ENCODE measurements around the gene ODC1. TPM values are rescaled to one million over a fixed set of nuclear protein-coding genes. Genes with fewer than 3 reads are reported as not detected.
"Not testable (repeated sequence)": the region's sequence is repeated elsewhere in the genome, so short reads cannot be mapped to it uniquely, and the experiment has no call there.

The ODC1 gene
- total RNA-seq, 1 experiment from 2014 or later = 175 TPM

DNA sequence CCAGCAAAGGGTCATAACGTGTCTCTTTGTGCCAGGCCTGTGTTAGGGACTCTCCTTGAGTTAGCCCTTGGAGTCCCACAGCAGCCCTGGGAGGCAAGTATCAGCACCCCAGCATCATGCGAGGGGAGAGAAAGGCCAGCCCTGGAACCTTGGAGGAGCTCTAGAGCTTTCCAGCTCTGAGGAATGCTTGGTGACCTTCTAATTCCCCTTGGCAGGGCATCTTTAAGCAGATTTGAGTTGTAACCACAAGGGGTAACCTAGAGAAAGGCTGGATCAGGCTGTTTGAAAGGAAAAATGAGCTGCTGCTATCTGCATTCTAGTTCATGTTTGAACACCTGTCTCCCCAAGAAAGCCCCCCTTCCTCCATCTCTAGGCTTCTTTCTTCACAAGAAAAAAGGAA is 23.8 kb upstream of the ODC1 start:
- H3K36me3 ChIP-seq (replicated peaks; ENCODE audit: control insufficient read depth, insufficient read depth, low read length) = no peaks in the 10 kb centered on the region
- no peaks in the 10 kb centered on the region; the same call in 1 of the 2 replicates for H3K27me3 ChIP-seq (ENCODE audit: control insufficient read depth, insufficient read depth, low read length)
- H3K4me3 ChIP-seq (ENCODE audit: insufficient read depth, low read depth, low read length) = no peak overlapping the region
- peak; percentile 71 for DNase-seq

DNA sequence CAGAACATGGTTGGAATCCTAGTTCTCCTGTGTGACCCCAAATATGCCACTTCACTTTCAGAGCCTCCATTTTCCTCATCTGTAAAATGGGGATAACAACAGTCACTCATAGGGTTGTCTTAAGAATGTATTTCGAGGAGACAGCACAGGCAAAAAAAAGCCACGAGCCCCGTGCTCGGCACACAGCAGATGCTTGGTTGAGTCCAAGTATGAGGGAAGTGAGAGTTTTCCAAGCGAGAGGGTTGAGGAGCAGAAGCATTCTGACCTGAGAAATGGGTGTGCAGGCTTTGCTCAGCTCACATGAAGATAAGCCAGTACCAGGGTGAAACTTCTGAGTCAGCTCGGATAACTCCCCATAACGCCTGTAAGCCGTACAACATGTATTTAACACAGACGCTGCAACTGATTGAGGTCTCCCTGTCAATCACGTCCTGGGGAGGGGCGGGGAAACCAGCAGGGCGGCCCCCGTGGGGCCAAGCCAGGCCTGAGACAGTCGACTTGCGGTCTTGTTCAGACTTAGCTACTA is 23.0 kb upstream of the ODC1 start:
- Histone ChIP-seq H3K4me3 (ENCODE audit: insufficient read depth, low read depth, low read length) (no peak overlapping the region), H3K36me3 (replicated peaks; ENCODE audit: control insufficient read depth, insufficient read depth, low read length) (no peaks in the 10 kb centered on the region), H3K27me3 (ENCODE audit: control insufficient read depth, insufficient read depth, low read length) (no peaks in the 10 kb centered on the region)
- DNase-seq = peak; percentile 82

DNA sequence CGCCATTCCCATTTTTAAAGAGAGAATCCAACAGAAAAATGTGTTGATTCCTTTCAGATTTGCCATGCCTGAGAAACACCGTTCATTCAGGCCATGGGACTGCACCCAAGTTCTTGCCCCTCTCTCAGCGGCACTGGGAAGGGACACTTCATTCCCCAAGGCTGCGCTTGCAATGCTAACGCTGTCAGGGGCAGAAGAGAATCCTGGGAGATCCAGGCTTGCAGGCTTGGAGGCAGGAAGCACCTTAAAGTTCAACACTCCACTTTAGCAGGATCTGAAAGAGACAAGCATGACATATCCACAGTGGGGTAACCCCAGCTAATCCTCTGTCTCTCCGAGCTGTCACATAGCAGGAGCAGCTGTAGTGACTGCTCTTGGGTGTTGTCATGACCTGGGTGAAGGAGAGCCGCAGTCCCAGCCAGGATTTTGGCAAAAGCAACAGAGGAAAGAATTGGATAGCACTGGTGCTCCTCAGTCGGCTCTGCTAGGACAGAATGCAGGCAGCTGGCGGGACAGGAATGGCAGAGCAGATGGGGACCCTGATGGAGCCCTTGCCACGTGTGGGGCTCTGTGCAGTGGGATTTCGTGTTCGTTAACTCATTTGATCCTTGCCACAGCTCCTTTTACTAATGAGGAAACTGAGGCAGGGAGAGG is 22.0 kb upstream of the ODC1 start:
- peak; percentile 26 for DNase-seq
- H3K4me3 ChIP-seq (ENCODE audit: insufficient read depth, low read depth, low read length) = no peak overlapping the region
- H3K36me3 ChIP-seq (replicated peaks; ENCODE audit: control insufficient read depth, insufficient read depth, low read length) = no peaks in the 10 kb centered on the region
- no peaks in the 10 kb centered on the region for H3K27me3 ChIP-seq (ENCODE audit: control insufficient read depth, insufficient read depth, low read length)

DNA sequence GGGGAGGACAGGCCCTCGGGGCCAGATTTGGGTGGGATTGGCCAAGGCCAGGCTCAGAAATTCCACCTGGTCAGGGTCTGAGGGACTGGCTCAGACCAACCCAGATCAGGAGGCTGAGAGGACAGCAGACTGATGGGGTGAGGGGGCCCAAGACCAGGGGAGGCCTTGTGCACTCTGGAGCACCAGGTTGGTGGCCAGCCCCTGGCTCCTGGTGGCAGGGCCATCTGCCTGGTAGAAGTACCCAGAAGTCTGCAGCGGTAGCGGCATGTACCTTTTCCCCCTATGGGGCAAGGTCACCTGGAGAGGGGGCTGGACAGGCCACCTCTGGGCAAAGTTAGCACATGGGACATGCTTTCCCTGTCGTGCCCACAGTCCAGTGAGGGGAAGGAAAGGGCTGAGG is 21.2 kb upstream of the ODC1 start:
- H3K27me3 ChIP-seq (ENCODE audit: control insufficient read depth, insufficient read depth, low read length) = no peaks in the 10 kb centered on the region
- H3K4me3 ChIP-seq (ENCODE audit: insufficient read depth, low read depth, low read length) = no peak overlapping the region
- no peaks in the 10 kb centered on the region for H3K36me3 ChIP-seq (replicated peaks; ENCODE audit: control insufficient read depth, insufficient read depth, low read length)
- DNase-seq = peak; percentile 25

DNA sequence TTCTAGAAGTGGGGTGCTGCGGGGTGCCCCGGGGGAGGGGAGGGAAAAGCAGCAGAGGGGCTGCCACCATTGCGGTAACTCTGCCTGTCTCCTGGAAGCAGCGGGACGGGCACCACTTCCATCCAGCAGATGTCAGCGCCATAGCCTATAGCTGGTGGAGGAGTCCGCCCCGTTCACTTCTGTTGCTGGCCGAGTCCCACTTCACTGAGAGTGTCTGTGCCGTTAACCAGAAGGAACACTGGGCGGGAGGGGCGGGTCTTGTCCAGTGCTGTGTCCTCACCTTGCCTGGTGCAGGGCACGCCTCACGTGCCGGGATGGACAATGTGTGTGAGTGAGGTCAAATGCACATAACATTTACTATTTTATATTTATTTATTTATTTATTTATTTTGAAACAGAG is 19.3 kb upstream of the ODC1 start:
- DNase-seq = peak; percentile 75
- H3K4me3 ChIP-seq (ENCODE audit: insufficient read depth, low read depth, low read length) = no peak overlapping the region
- H3K36me3 ChIP-seq (replicated peaks; ENCODE audit: control insufficient read depth, insufficient read depth, low read length) = no peaks in the 10 kb centered on the region
- H3K27me3 ChIP-seq (ENCODE audit: control insufficient read depth, insufficient read depth, low read length) = no peaks in the 10 kb centered on the region

DNA sequence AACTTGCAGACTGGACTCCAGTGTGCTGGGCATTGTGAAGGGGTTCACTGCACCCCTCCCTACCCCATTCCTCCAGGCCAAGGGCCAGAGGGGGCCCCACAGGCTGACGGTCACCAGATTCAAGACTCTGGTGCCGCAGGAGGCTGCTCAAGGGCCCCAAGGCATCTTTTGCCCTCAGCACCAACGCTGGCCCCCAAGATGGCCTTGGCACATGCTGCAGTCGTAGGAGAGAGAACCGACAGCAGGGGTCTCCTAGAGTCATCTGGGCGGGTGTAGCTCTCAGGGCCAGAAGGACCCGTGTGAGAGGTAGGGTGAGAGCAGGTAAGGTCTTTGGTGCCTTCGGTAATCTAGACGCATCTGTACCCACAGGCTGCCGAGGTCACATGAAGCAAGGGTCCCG is 18.7 kb upstream of the ODC1 start:
- DNase-seq = peak; percentile 71
- Histone ChIP-seq H3K4me3 (ENCODE audit: insufficient read depth, low read depth, low read length) (no peak overlapping the region), H3K36me3 (replicated peaks; ENCODE audit: control insufficient read depth, insufficient read depth, low read length) (no peaks in the 10 kb centered on the region), H3K27me3 (ENCODE audit: control insufficient read depth, insufficient read depth, low read length) (no peaks in the 10 kb centered on the region)

DNA sequence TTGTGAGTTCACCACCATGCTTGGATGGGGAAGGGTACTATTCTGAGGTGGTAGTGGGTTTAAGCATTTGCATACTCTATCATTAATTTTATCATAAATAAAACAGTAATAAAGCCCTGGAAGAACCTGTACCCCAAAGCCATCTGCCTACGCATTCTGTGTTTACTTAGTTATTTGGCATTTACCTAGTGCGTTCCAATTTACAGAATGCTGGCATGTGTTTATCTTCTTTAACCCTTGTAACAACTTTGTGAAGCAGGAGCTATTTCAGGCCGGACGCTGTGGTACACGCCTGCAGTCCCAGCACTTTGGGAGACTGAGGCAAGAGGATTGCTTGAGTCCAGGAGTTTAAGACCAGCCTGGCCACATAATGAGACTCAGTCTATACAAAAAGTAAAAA is 17.8 kb upstream of the ODC1 start:
- no peak for DNase-seq
- Histone ChIP-seq H3K4me3 (ENCODE audit: insufficient read depth, low read depth, low read length) (no peak overlapping the region), H3K36me3 (replicated peaks; ENCODE audit: control insufficient read depth, insufficient read depth, low read length) (no peaks in the 10 kb centered on the region), H3K27me3 (ENCODE audit: control insufficient read depth, insufficient read depth, low read length) (no peaks in the 10 kb centered on the region)

DNA sequence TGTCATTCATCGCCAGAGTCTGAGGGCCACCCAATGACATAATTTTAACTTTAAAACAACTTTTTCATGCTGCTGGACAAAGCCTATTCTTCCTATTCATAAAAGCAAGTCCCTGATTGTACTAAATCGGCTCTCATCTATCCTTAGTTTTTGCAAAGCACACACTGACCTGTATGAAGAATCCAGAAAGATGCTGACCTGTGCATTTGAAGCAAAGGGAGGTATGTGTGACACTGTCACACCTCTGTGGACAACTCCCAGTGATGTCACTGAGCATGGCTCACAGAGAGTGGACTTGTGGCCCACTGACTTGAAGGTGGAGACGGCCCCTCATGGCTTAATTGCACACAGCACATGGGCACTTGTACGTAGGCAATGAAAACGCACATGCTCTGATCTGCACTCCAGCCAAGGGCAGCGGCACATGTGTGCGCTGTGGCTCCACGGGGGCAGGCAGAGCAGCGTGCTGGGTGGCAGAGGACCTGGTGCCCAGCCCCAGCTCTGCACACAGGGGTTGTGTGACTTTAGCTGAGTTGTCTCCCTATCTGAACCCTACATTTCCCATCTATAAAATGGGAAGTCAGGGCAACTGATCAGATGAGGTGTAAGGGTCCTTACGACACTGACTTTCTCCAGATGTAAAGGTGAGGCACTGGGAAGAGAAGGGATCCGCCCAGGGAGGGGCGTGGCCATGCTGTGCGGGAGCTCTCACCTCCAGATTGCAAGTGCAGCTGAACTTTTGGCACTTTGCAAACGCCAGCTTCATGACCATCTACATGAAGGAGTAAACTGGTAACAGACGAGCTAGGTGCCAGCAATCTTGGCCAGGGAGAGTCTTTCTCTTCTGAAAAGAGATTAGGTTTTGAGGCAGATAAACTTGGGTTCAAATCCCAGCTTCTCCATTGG is 14.3 kb upstream of the ODC1 start:
- no peaks in the 10 kb centered on the region for H3K36me3 ChIP-seq (replicated peaks; ENCODE audit: control insufficient read depth, insufficient read depth, low read length)
- DNase-seq = peak; percentile 82
- no peak overlapping the region for H3K4me3 ChIP-seq (ENCODE audit: insufficient read depth, low read depth, low read length)
- no peaks in the 10 kb centered on the region for H3K27me3 ChIP-seq (ENCODE audit: control insufficient read depth, insufficient read depth, low read length)

DNA sequence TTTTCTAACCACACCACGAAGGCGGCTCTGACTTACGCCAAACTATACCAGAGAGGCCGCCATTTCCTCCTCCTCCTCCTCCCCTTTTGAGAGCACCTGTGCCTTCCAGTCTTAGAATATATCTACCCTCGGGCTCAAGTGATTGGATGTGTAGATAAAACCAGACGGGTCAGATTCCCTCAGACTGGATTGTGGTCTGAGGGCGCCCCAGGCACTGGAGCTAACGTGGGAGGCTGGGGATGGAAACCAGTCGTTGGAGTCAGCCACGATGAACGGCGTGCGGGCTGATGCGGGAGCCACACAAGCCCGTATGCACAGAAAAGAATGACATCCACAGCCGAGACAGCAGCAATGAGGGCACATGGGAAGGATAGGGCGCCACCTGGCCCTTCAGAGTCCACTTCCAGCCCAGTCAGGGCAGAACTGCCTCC is 12.3 kb upstream of the ODC1 start:
- no peak overlapping the region for H3K4me3 ChIP-seq (ENCODE audit: insufficient read depth, low read depth, low read length)
- no peaks in the 10 kb centered on the region for H3K36me3 ChIP-seq (replicated peaks; ENCODE audit: control insufficient read depth, insufficient read depth, low read length)
- no peak for DNase-seq
- no peaks in the 10 kb centered on the region for H3K27me3 ChIP-seq (ENCODE audit: control insufficient read depth, insufficient read depth, low read length)

DNA sequence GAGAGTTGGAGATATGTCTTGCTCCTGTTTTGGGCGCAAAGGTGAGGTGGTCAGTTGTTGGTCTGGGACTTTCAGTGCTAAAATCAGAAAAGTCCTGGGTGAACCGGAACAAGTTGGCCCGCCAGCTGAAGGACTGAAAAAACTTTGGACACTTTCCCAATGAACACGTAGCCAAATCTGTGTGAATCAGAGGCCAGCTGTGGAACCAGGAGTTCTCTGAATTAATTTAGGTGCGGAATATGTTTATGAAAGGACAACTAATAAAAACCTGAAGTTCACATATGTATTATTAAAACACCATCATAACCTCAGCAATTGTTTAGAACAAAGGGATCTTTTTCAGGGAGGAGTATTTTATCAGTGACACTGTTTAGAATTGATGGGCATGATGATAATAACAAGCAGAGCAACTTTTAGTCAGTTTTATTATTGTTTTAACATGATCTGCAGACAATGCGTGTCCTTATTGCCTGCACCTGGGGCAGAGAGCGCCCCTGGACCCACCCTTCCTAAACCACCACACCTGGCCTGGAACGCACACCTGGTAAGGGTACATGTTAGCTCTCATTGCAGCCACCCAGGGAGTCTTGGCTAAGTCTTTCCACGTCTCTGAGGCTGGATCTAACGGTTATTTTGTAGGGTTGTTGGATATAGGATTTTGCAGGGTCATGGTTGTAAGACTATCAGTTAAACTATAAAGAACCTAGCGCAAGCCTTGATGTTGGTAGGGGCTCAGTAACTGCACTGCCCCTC is 9.9 kb upstream of the ODC1 start:
- Histone ChIP-seq H3K36me3 (replicated peaks; ENCODE audit: control insufficient read depth, insufficient read depth, low read length) (no peaks in the 10 kb centered on the region), H3K4me3 (ENCODE audit: insufficient read depth, low read depth, low read length) (no peak overlapping the region), H3K27me3 (ENCODE audit: control insufficient read depth, insufficient read depth, low read length) (no peaks in the 10 kb centered on the region)
- DNase-seq = no peak

DNA sequence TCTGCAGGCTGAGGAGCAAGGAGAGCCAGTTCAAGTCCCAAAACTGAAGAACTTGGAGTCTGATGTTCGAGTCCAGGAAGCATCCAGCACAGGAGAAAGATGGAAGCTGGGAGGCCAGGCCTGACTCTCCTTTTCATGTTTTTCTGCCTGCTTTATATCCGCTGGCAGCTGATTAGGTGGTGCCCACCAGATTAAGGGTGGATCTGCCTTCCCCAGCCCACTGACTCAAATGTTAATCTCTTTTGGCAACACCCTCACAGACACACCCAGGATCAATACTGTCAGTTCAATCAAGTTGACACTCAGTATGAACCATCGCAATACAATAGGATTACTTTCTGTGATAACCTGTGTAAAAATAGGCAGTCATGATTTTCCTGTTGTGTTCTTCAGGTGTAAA is 9.1 kb upstream of the ODC1 start:
- not testable (repeated sequence) for H3K27me3 ChIP-seq (ENCODE audit: control insufficient read depth, insufficient read depth, low read length); DNase-seq; H3K4me3 ChIP-seq (ENCODE audit: insufficient read depth, low read depth, low read length); H3K36me3 ChIP-seq (replicated peaks; ENCODE audit: control insufficient read depth, insufficient read depth, low read length)

DNA sequence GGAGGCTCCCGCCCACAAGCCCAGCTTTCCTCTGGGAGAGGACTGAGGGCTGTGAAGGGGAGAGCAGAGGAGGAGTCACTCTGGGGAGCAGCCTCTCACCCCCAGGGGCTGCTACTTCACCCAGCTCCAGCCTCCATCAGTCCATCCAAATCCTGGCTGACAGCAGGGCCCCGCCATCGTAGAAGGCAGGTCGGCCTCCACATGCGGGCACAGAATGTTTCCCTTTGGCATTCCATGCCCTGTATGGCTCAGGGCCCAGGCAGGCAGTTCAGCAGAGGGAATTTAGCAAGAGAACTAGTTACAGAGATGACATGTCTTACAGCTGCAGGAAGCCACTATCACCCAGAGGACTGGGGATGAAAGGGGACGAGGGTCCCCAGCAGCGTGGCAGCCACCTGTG is 6.4 kb upstream of the ODC1 start:
- no peaks in the 10 kb centered on the region for H3K36me3 ChIP-seq (replicated peaks; ENCODE audit: control insufficient read depth, insufficient read depth, low read length)
- peak; percentile 41 for DNase-seq
- H3K27me3 ChIP-seq (ENCODE audit: control insufficient read depth, insufficient read depth, low read length) = no peaks in the 10 kb centered on the region
- no peak overlapping the region for H3K4me3 ChIP-seq (ENCODE audit: insufficient read depth, low read depth, low read length)

DNA sequence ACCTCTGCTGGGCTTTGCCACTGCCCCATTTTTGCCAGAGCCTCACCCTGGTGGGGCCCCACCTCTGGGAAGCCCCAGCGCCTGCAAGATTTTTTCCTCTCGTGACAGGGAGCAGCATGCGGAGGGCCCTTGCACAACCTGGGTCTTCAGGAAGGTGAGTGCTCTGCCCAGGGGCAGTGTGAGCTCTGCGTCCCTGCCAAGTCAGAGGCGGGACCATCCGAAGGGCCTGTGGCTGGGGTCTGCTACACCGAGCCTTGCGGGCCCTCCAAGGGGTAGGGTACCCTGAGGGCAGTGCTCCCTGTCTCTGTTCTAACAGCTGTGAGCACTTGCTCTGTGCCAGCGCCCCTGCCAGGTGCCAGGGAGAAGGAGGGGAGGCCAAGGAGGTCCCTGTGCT is 5.8 kb upstream of the ODC1 start:
- Histone ChIP-seq H3K4me3 (ENCODE audit: insufficient read depth, low read depth, low read length) (no peak overlapping the region), H3K27me3 (ENCODE audit: control insufficient read depth, insufficient read depth, low read length) (no peaks in the 10 kb centered on the region; the same call in 1 of the 2 replicates), H3K36me3 (replicated peaks; ENCODE audit: control insufficient read depth, insufficient read depth, low read length) (no peaks in the 10 kb centered on the region)
- DNase-seq = no peak
